HTR-8/SVneo (cell line): ENCODE results near the gene AIF1.
A peak's percentile ranks its signal among the peaks of the same experiment; 100 is the strongest.
"Not testable (repeated sequence)": the region's sequence is repeated elsewhere in the genome, so short reads cannot be mapped to it uniquely, and the experiment has no call there.

ENCODE experiments used
- DNase-seq: peaks from one replicate; pipeline ENCODE4 v3.0.0; 2011; ENCODE audit warnings: low spot score, mixed read lengths; ENCODE audit not compliant: insufficient read length
- FAIRE-seq: peaks from 2 replicates; lab custom pipeline; 2011; peaks lifted over from hg19 to GRCh38; lab: Jason Lieb, UNC

Gene AIF1

DNA sequence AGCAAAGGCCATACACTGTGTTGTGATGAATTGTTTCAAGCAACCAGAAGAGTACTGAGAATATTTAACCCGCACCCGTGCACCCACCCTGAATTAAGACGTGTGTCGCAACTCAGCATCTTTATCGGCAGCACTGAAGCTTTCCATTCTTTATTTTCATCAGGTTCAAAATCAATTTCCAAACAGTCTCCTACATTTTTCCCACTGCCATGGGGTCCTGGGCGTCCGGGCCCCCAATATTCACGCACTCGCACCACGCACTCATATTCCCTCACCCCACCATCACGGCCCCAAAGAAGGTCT is 34.6 kb upstream of the AIF1 start:
- FAIRE-seq (no peak), DNase-seq (no peak)

DNA sequence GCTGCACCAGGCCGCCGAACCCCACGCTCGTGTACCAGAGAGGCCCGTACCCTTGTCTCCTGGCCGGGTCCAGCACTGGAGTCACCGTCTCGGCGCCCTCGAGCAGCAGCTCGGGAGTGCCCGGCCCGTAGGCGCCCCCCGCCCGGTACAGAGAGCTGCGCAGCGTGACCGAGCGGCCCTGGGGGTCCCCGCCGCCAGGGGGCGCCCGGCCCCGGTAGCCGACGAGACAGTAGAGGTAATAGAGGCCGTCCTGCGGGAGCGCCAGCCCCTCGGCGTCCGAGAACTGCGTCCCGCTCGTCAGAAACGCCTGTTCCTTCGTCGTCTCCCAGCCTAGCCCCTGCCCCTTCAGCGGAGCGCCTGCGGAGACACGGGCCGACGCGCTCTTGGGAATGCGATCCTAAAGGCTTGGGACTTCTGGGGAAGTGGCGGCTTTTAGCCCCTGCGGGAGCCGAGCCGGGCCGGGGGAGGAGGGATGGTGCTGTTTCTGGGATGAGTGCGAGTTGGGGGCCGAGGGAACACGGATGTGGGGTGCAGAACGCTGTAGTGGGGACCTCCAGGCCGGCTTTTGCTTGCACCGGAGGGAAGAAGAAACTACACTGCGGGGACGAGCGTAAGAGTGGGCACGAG is 34.1 kb upstream of the AIF1 start:
- DNase-seq, result peak; percentile 90
- FAIRE-seq, result no peak

DNA sequence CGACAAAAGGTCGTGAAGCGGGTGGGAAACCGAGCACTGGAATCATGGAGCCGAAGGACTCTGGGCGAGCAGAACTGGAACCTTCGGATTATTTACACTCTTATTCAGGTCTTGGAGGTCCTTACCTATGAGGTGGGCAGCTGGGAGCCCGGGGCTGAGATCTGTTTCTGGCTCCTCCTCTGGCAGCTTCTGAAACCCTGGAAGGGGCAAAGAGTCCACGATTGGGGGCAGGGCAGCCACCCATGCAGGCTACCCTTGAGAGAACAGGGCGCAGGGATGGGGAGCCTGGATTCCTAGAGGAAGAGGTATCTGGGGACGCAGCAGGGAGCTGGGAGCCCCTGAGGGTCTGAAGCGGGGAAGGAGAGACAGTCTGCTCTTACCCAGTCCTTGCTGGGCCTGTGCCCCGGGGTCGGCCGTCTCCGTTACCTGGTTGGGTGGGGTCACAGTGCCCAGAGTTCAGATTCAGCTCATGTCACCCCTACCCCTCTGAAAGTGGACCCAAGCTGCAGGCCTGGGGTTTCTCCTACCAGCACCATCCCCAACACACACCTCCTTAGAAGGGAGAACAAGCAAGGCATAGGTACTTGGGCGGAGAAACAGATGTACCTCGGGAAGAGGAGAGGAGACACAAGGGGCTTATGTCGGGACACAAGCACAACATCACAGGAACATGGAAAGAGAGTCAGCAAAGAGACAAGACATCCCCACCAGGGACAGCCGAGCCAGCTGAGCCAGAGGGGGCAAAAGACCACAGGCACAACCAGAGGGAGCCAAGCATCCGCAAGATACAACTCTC is 33.4 kb upstream of the AIF1 start:
- no peak for FAIRE-seq

DNA sequence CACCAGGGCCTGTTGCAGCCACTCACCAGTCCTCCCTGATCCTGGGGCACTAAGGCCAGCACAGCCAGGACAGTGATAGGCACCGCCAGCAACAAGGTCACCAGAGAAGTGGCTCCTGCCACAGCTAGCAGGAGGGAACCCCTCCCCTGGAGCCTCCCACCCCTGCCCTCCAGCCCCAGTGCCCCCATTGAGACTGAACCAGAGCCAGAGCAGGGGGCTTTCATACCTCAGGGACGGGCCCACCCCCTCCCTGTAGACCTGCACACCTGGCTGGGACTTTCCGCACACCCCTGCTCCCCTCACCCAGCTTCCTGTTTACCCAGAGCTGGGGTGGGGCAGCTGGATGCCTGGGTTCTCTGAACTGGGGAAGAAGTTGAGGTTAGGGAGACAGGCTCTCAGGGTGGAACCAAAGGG is 32.8 kb upstream of the AIF1 start, which contains the start of gene LTB:
LTB (minus strand) TSS at position 195 of the 414 bp plus-strand sequence; CDS start at position 188, 7 bp downstream.
- no peak for FAIRE-seq
- DNase-seq, result no peak

More for the DNA sequence above, 33.4 kb upstream of the AIF1 start:
- DNase-seq, result no peak

DNA sequence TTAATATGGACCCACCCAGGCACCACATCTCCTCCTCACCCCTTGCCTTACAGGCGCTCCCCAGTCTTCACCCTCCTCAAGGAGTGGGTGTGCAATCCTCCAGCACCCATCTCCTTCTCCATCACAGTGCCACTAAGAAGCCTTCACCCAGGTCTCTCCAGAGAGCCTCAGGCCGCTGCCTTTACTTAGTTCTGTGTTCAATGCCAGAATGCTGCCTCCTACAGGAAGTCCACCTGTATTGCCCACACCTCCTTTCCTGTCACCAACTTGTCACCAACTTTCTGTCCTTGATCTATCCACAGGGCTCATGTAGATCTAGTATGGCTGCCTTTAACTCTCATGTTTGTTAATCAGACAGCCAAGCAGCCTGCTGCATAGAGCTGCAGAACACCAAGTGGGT is 29.5 kb upstream of the AIF1 start:
- peak; percentile 20 for FAIRE-seq
- no peak for DNase-seq

DNA sequence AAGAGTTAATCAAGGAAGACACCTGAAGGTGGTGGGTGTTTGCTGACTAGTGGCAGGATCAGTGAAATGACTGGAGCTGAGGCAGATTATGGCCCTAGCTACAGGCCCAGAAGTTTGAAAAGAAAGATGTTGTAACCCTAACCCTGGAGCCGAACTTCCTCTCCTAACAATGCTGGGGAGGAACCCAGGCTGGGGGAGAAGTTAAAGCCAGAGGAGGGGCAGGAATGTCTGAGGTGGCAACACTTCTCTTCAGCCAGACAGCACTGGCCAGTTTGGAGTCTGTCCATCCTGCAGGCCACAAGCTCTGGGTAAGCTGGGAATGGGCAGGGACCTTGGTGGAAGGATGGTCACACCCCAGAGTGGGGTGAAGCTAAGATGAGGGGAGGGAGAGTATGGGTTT is 29.0 kb upstream of the AIF1 start, which contains the start of gene LST1:
LST1 (plus strand) TSS at position 270 of the 400 bp plus-strand sequence. CDS start 1,023 bp downstream, outside the sequence.
- DNase-seq (no peak), FAIRE-seq (no peak)

DNA sequence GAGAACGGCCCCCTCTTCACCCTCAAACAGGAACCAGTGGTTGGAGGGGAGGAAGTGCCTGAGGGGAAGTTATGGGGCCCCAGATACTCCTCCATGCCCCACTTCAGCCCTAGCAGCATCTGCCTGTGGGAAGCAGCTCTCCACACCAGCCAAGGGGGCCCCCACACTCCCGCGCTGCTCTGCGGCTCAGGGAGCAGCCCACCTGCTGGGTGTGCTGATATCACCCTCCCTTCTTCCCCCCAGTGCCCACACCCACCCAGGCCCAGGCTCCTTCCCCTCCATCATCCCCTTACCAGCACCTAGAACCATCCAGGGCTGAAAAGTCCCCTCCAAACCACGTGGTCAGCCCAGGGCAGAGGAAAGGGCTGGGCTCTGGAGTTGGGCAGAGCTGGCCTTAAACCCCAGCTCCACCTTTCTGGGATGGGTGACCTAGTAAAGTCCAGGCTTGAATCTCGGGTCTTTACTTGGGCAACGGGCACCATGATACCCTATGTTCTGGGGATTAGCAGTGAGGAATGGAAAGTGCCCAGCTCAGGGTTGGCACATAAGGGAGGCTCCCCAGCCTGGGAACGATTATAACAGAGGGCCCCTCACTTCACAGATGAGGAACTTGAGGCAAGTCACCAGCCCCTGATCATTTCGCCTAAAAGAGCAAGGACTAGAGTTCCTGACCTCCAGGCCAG is 28.3 kb upstream of the AIF1 start:
- FAIRE-seq, result no peak
- no peak for DNase-seq

DNA sequence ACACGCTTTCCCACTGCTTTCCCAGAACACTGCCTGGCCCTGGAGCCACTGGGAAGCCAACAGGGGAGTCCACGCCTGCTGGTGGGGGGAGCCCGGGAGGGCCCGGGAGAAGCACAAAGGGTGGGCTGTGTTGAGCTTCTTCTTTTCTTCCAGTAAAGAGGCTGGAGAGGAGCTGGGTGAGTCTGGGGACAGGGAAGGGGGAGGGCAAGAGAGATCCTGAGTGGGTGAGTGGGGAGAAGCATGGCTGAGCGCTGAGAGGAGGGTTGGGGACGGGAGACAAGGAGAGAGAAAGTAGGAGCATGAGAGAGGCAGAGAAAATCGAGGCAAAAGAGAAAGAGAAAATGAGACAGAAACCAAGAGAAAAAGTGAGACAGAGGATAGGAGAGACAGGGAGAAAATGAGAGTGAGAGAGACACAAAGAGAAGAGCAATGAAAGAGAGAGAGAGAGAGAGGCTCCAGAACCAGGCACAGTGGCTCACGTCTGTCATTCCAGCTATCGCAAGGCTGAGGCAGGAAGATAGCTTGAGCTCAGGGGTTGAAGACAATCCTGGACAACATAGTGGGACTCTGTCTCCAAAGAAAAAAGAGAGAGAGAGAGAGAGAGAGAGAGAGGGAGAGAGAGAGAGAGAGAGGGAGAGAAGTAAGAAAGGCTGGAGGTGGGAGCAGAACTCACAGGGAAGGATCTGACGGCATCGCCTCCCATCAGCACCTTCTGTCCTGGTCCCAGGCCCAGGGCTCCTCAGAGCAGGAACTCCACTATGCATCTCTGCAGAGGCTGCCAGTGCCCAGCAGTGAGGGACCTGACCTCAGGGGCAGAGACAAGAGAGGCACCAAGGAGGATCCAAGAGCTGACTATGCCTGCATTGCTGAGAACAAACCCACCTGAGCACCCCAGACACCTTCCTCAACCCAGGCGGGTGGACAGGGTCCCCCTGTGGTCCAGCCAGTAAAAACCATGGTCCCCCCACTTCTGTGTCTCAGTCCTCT is 26.9 kb upstream of the AIF1 start:
- FAIRE-seq (no peak), DNase-seq (no peak)

DNA sequence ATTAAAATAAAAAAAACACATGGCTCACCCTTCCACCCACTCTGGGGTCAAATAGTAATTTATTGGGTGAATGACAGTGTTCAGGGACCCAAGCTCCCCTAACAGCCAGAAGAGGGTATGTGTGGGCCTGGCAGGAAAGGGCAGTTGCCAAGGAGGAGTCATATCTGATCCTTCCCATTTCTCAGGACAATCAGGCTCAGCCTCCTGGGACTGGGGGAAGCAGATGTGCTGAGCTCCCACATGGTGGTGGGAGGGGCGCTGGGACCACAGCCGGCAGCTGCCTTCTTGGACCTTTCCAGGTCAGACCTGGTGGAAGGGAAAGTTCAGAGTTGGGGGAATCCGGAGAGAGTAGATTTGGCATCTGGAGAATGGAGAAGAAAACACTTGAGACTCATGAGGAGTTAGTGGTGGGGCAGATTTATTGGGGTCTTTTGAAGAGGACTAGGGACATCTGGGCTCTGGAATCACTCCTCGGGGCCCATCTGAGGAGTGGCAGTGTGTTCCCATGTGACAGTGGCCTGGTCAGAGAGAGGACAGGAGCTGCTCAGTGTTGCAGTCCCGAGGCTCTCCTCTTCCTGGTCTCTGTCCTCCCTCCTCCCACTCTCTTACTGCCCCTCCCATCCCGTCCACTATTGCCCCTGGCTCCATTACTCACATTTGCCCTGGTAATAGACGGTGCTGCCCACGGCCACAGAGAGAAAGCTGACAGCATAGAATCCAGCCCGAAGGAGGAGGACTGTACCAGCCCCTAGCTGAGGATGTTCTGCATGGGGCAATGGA is 26.0 kb upstream of the AIF1 start:
- no peak for DNase-seq
- no peak for FAIRE-seq

DNA sequence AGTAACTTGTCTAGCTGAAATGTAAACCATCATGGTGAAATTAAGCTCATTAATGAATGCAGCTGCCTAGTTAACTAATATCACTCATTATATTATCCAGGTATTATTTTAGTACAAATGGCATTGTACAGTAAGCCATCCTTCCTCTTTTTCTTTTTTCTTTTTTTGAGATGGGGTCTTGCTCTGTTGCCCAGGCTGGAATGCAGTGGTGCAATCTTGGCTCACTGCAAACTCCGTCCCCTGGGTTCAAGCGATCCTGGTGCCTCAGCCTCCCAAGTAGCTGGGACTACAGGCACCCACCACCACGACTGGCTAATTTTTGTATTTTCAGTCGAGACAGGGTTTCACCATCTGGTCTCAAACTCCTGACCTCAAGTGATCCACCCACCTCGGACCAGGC is 24.3 kb upstream of the AIF1 start:
- not testable (repeated sequence) for DNase-seq

DNA sequence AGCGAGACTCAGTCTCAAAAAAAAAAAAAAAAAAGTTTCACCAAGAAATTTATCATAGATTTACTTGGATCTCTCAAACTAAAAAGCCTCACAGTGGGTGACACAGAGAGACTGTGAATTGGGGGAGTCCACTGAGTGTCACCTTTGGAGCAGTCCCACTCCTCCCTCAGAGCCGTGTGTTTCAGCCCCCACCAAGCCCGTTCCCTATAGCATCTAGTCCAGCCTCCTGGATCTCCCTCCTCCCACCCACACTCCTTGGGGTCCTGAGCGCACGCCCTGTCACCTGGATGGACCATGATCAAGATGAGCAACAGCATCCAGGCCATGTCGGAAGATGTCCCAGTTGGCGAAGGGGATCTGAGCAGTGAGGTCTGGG is 22.6 kb upstream of the AIF1 start:
- FAIRE-seq, result no peak

More for the DNA sequence above, 24.3 kb upstream of the AIF1 start:
- FAIRE-seq, result not testable (repeated sequence)

DNA sequence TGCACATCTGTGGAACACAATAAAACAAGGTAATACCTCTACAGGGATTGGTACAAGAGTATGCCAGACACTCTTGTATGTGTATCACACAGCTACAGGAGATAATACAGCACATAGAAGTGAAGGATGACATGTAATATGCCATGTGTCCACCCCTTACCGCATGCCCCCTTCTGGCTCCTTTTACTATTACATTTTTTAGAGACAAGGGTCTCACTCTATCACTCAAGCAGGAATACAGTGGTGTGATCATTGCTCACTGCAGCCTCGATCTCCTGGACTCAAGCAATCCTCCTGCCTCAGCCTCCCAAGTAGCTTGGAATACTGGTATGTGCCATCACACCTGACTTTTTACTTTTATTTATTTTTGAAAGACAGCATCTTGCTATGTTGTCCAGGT is 18.0 kb upstream of the AIF1 start:
- peak; percentile 63 for DNase-seq
- FAIRE-seq, result no peak

More for the DNA sequence above, 22.6 kb upstream of the AIF1 start:
- DNase-seq, result no peak

DNA sequence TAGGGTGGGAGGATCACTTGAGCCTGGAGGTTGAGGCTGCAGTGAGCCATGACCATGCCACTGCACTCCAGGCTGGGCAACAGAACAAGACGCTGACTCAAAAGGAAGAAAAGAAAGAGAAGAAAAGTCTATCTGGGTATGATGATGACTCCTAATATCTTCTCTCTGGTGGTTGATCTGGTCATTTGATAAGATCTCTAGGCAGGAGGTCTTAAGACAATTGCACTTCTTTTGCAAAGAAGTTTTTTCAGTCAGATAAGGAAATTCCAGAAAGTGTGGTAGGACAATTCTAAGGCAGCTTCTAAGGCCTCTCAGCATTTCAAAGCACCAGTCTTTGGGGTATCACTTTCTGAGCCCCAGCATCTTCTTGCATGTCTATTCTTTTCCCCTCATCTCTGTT is 7.7 kb upstream of the AIF1 start:
- FAIRE-seq (no peak), DNase-seq (no peak)

DNA sequence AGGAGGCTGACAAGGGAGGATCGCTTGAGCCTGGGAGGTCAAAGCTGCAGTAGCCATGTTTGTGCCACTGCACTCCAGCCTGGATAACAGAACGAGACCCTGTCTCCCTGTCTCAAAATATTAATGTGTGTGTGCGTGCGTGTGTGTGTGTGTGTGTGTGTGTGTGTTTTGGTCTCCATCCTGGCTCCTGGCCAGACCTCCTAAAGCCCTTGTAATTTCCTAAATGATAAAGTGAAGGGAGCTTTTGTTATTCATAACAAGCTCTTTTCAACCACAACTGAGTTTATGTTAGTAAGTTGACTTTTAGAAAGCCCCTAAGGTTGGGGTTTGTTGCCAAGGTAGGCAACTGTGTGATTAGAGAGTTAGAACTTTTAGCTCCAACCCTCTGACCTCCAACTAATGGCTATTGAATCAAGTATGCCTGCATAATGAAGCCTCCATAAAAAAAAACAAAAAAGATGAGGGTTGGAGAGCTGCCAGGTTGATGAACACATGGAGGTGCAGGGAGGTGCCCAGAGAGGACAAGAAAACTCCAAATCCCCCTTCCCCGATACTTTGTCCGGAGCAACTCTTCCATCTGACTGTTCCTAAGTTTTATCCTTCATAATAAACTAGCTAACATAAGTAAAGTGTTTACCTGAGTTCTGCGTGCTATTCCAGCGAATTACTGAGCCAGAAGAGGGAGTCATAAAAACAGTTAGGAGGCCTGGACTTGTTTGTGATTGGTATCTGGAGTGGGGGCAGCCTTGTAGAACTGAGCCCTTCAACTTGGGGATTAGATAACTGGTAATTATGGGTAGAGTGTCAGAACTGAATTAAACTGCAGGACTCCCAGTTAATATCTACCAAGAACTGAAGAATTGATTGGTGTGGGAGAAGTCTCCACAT is 5.3 kb upstream of the AIF1 start:
- FAIRE-seq (no peak), DNase-seq (no peak)

DNA sequence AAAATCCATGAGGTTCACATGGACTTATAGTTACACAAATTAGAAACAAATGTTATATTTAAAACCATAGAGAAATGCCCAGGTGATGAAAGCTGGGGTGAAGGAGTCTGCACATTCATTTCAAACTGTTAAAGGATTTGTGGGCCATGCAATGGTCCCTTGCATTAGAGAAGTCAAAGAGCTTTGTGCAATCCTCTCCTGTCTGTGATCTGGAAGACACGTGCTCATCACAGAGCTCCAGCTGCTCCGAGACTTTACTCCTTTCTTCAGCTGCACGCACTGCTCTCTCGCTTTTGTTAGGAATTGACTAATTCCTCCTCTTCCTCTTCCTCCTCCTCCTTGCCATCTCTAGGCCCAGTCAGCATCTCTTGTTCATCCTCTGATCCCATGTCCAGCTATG is 4.1 kb upstream of the AIF1 start:
- DNase-seq (no peak), FAIRE-seq (no peak)

DNA sequence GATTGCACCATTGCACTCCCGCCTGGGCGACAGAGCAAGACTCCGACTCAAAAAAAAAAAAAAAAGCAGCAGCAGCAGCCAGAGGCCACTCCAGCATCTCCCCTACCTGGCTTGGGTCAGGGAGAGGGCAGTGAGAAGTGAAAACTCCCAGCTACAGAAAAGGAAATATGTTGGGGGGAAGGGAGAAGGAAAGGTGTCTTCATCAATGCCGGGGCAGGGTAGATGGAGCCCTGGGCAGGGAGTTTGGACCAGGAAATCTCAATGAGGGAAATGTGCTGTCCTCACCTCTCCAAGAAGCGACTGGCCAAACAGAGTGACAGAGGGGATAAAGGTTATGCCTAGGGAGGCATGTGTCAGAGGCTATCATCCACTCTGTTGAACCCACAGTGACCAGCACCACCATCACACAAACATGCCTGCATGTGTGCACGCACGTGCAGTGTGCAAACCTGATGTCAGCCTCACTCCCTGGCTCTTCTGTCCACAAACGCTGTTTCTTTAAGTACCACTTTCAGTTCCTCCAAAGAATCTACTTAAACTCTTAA is 887 bp upstream of the AIF1 start:
- no peak for FAIRE-seq
- DNase-seq, result no peak

DNA sequence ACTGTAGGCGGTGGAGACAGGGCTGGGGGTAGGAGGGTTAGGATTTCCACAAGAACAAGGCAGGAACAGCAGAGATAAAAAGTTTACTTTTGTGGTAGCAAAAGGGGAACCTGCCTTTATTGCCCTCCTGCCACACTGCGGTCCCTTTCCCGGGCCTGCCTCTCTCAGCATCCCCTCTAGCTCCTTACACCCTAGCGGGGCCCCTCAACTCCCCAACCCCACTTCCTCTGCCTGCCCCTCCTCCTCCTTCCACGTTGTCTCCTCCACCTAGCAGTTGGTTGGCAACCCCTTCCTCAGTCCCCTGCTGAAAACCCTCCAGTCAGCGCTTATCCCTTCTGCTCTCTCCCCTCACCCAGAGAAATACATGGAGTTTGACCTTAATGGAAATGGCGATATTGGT is 714 bp downstream of the AIF1 start:
- FAIRE-seq, result no peak
- no peak for DNase-seq

DNA sequence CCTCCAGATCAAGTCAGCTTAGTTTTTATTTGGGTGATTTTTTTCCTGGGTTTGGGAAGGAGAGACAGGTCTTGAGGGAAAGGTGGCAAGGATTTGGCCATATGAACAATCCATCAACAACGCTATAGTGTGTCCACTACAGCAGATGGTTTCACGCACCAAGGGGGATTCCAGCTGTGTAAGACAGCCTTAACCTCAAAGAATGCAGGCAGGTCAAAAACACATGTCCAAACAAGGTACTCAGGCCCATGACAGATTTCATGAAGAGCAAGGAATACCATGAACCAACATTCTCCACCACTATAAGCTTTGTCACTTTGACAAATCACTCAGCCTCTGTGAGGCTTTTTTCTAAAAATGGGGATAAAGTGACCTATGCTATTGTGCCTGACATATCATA is 2.0 kb downstream of the AIF1 start:
- DNase-seq (no peak), FAIRE-seq (no peak)
